Duodenal mucosa (tissue), 2 donors: Measurements from ENCODE around the gene SDK1.

Experiments
- H3K27ac ChIP-seq: one replicate; pipeline ENCODE4 v1.7.0; 2013; ENCODE audit warnings: low read depth, low read length
- H3K27me3 ChIP-seq, 2 donors: one replicate each; pipeline ENCODE4 v1.7.0; 2013; ENCODE audit warnings: low read length in 2 of 2, control low read depth in 1 of 2; ENCODE audit not compliant: insufficient read depth in 2 of 2, control insufficient read depth in 1 of 2
- H3K36me3 ChIP-seq, 2 donors: one replicate each; pipeline ENCODE4 v1.7.0; 2013; ENCODE audit warnings: low read length in 2 of 2, control low read depth in 1 of 2; ENCODE audit not compliant: insufficient read depth in 2 of 2, control insufficient read depth in 1 of 2
- H3K4me1 ChIP-seq, 2 donors: one replicate each; pipeline ENCODE4 v1.7.0; 2013; ENCODE audit warnings: low read length in 2 of 2, control low read depth in 1 of 2; ENCODE audit not compliant: insufficient read depth in 2 of 2, control insufficient read depth in 1 of 2
- H3K4me3 ChIP-seq, 2 donors: one replicate each; pipeline ENCODE4 v1.7.0; 2013; ENCODE audit warnings: low read length in 2 of 2, low read depth in 1 of 2
- H3K9ac ChIP-seq, 2 donors: one replicate each; pipeline ENCODE4 v1.7.0; 2013; ENCODE audit warnings: low read length in 2 of 2, low read depth in 1 of 2
- H3K9me3 ChIP-seq, 2 donors: one replicate each; pipeline ENCODE4 v1.7.0; 2013; ENCODE audit warnings: low read length in 2 of 2, control low read depth in 1 of 2; ENCODE audit not compliant: control insufficient read depth in 1 of 2

SDK1 gene

DNA sequence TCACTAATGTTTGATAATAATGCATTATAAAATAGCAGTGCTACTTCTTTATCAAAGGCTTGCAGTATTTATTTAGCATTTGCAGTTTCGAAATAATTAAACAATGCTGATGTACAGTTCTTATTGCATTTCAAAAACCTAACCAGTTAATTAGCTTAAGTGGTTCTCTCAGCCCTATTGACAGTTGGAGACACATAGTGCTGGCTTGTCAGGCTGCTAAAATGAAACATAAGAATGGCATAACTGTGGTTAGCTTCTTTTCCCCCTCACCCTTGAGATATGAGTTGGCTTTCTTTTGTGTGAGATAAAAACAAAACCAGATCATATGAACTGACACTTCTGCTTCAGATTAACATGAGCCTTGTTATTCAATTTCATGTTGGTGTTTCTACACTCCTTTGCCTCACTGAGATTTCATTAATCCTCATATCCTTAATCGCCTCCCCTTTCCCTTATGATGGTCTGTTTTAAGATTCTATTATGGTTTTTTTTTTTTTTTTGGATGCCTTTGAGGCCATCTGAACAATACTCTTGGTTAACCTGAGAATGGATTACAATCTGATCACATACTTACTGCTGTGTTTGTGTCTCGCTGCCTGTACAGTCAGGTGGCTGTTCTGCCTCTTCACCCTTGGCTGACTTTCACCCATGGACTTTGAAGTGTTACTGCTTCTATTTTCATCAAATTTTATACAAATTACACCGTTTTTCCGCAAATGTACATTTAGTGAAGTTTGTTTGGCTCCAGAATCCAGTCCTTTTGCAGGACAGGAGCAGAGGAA, 108.0 kb downstream of the SDK1 start:
- Histone ChIP-seq H3K9ac (no peak overlapping the region), H3K27me3 (no peaks in the 10 kb centered on the region), H3K9me3 (no peaks in the 10 kb centered on the region), H3K4me1 (no peaks in the 10 kb centered on the region), H3K4me3 (no peak overlapping the region), H3K36me3 (no peaks in the 10 kb centered on the region), H3K27ac (no peak overlapping the region)

DNA sequence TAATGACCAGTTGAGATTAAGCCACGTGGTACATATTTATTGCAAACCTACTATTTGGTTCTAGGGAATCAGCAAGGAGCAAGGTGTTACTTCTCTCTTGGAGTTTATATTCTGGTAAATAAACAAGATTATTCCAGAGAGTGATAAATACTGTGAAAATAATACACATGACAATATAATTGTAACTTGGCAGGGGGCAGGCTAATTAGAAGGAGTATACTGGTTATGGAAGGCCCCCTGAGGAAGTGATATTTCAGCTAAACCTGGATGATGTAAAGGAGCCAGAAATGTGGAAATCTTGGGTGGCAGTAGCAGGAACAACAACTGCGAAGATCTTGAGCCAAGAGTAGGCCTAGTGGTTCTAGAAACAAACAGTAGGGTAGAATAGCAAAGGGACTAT, 111.8 kb downstream of the SDK1 start:
- Histone ChIP-seq H3K27ac (no peak overlapping the region), H3K9ac (no peak overlapping the region), H3K27me3 (peaks cover 0 to 3% of the 10 kb centered on the region in 2 donors), H3K4me1 (no peaks in the 10 kb centered on the region), H3K36me3 (no peaks in the 10 kb centered on the region), H3K4me3 (no peak overlapping the region), H3K9me3 (no peaks in the 10 kb centered on the region)

DNA sequence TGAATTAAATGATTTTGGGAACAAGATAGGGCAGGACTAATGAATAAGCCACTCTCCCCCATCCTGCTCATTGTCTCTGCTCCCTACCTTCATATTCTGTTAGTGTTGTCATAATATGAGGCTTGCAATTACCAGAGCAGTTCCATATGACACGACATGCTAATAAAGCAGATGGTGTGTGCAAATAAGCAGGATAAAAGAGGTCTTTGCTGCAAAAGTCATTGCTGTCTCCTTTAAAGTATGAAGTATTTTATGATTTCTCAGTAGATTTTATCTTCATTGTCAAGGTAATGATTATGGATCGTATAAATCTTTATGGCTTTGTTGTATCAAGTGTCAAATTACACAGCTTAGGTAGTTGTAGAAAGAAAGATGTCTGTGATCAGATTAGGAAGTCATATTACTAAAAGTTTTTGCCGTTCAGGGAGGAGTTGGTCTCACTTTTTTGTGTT, 114.8 kb downstream of the SDK1 start:
- no peaks in the 10 kb centered on the region for H3K4me1 ChIP-seq
- H3K36me3 ChIP-seq: no peaks in the 10 kb centered on the region
- H3K4me3 ChIP-seq: no peak overlapping the region
- peaks cover 0 to 3% of the 10 kb centered on the region in 2 donors for H3K27me3 ChIP-seq
- no peak overlapping the region for H3K9ac ChIP-seq
- no peak overlapping the region for H3K27ac ChIP-seq
- no peaks in the 10 kb centered on the region for H3K9me3 ChIP-seq

DNA sequence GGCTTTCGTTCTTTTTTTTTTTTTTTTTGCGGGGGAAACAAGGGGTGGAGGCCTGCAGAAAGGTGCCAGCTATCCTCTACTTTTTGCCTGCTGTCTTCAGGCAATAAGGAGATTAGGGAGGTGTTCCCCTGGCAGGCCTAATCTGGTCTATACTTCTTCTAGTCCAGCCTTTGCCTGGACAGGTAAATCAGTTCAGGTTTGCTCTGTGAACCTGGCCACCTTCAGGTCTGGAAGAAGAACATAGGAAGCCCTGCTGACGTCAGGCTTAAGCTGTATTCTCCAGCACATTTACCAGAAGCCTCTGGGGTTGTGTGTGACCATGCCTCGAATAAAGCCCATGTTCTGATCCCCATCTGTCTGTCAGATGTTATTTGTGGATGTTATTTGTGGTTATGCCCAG, 115.4 kb downstream of the SDK1 start:
- Histone ChIP-seq H3K9me3 (no peaks in the 10 kb centered on the region), H3K9ac (no peak overlapping the region), H3K27me3 (peaks cover 0 to 3% of the 10 kb centered on the region in 2 donors), H3K36me3 (no peaks in the 10 kb centered on the region), H3K4me1 (no peaks in the 10 kb centered on the region), H3K27ac (no peak overlapping the region), H3K4me3 (no peak overlapping the region)

DNA sequence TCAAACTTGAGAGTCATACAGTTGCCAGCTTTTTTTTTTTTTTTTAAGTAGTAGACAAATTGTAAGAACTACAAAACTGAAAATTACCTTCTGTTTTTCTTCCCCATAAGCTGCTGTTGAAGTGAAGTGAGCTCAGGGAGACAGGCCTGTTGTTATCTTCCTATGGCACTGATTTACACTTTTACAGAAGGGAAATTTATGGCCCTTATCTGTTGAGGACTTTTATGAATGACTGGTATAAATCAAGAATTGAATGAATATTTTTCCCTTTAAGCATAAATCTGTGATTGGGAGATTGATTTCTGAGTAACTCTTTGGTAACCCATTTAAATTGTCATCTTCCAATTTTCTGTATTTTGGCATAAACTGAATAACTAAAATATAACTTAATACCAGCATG, 124.0 kb downstream of the SDK1 start:
- no peak overlapping the region for H3K27ac ChIP-seq
- H3K4me3 ChIP-seq: no peak overlapping the region
- peaks cover 0 to 4% of the 10 kb centered on the region in 2 donors for H3K9me3 ChIP-seq
- no peaks in the 10 kb centered on the region for H3K36me3 ChIP-seq
- H3K27me3 ChIP-seq: no peaks in the 10 kb centered on the region
- H3K4me1 ChIP-seq: no peaks in the 10 kb centered on the region
- H3K9ac ChIP-seq: no peak overlapping the region

DNA sequence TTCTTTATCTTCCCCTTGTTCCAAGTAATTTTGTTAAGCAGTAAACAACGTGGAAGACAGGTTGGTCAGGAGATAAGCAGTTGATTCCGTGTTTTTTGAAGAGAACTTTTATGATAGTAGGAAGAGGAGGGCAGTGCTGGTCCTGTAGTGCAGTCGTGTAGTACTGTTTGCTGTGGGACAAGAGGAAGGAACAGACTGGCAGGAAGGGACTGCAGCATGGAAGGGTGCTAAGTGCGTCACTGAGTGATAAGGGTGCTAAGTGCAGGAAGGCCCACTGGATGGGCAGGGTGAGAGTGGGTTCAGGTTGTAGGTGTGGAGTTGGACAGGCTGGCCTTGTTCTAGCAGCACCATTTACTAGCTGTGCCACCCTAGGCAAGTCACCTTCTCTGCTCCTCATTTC, 125.0 kb downstream of the SDK1 start:
- Histone ChIP-seq H3K4me3 (no peak overlapping the region), H3K9ac (no peak overlapping the region)

DNA sequence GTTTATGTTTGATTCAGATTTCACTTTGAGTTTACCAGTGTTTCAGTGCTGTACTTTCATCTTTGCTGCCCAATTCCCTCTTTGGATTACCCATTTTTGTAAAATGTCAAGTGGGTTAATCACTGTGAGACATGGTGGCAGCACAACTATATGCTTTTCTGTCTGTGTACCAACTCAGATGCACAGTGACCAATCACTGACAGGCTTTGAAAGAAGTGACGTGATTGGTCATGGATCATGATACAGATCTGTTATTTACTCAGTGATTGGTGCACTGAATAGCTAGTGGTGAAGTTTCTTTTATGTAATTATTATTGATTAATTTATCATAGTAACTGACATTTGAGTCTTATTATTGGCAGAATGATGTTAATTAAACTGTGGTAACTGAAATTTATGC, 126.9 kb downstream of the SDK1 start:
- no peaks in the 10 kb centered on the region for H3K4me1 ChIP-seq
- no peaks in the 10 kb centered on the region for H3K36me3 ChIP-seq
- no peak overlapping the region for H3K27ac ChIP-seq
- H3K27me3 ChIP-seq: no peaks in the 10 kb centered on the region
- no peak overlapping the region for H3K9ac ChIP-seq
- H3K9me3 ChIP-seq: no peaks in the 10 kb centered on the region
- no peak overlapping the region for H3K4me3 ChIP-seq

More for the DNA sequence above, 125.0 kb downstream of the SDK1 start:
- Histone ChIP-seq H3K27me3 (no peaks in the 10 kb centered on the region), H3K36me3 (no peaks in the 10 kb centered on the region), H3K4me1 (no peaks in the 10 kb centered on the region), H3K9me3 (peaks cover 0 to 4% of the 10 kb centered on the region in 2 donors), H3K27ac (no peak overlapping the region)

DNA sequence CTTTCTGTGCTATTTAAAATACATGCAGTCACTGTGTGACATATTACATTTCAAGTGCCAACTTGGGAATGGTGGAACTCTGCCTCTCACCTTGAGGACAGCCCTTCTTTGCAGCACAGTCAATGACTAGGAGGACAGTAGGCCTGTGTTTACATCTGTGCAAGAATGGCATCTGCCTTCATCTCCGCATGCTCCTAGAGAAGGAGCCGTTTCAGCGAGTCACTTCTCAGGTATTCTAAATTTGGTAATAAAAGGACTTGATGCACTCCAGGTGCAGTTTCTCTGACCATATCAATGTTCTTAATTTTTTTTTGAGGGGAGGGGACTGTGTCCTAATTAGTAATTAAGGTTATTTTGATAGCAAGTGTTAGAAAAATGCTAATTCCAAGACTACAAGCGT, 128.9 kb downstream of the SDK1 start:
- H3K9ac ChIP-seq: no peak overlapping the region
- no peak overlapping the region for H3K27ac ChIP-seq
- H3K9me3 ChIP-seq: no peaks in the 10 kb centered on the region
- no peaks in the 10 kb centered on the region for H3K27me3 ChIP-seq
- no peaks in the 10 kb centered on the region for H3K4me1 ChIP-seq
- H3K36me3 ChIP-seq: no peaks in the 10 kb centered on the region
- H3K4me3 ChIP-seq: no peak overlapping the region

DNA sequence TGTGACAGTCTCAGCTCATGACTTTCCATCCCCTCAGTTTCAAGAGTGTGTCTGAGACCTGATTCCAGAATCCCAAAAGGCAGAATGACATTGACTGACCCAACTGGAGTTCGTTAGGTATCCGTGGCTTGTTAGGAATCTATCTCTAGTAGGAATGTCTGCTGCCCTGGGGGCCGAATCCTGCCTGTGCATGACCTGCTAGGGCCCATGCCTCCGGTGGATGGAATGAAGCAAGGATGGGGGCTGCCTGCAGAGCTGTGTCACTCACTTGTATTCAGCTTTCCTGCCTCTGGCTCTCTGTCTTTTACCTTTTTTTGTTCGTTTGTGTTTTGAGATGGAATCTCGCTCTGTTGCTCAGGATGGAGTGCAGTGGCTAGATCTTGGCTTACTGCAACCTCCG, 129.5 kb downstream of the SDK1 start:
- no peaks in the 10 kb centered on the region for H3K36me3 ChIP-seq
- H3K4me3 ChIP-seq: no peak overlapping the region
- H3K9ac ChIP-seq: no peak overlapping the region
- H3K9me3 ChIP-seq: no peaks in the 10 kb centered on the region
- no peaks in the 10 kb centered on the region for H3K27me3 ChIP-seq
- H3K4me1 ChIP-seq: no peaks in the 10 kb centered on the region
- H3K27ac ChIP-seq: no peak overlapping the region

DNA sequence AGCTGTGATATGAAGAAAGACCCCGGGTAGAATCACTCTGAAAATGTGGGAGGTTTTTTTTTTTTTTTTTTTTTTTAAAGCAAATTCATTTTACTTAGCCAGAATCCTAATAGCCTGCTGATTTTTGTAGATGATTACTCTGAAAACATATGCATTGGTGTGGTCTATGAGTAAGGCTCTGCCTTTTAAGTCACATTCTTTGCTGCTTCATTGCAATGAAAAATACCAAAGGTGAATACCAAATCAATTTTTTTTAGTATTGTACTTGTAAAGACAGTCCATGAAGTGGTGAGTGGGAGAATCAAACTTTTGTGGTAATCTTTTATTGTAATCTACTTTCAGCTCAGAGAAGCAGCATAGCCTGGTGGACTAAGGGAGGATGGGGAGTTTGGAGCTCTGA, 130.3 kb downstream of the SDK1 start:
- Histone ChIP-seq H3K27me3 (no peaks in the 10 kb centered on the region), H3K36me3 (no peaks in the 10 kb centered on the region), H3K27ac (no peak overlapping the region), H3K4me1 (no peaks in the 10 kb centered on the region), H3K9ac (no peak overlapping the region), H3K9me3 (no peaks in the 10 kb centered on the region), H3K4me3 (no peak overlapping the region)
